Fibroblast of the conjunctiva (primary cell): Measurements from ENCODE around the gene TMEM30A.

Source experiments
- DNase-seq: peaks from one replicate; pipeline ENCODE4 v3.0.0-alpha.2; 2010; ENCODE audit warnings: low read depth

Gene TMEM30A

DNA sequence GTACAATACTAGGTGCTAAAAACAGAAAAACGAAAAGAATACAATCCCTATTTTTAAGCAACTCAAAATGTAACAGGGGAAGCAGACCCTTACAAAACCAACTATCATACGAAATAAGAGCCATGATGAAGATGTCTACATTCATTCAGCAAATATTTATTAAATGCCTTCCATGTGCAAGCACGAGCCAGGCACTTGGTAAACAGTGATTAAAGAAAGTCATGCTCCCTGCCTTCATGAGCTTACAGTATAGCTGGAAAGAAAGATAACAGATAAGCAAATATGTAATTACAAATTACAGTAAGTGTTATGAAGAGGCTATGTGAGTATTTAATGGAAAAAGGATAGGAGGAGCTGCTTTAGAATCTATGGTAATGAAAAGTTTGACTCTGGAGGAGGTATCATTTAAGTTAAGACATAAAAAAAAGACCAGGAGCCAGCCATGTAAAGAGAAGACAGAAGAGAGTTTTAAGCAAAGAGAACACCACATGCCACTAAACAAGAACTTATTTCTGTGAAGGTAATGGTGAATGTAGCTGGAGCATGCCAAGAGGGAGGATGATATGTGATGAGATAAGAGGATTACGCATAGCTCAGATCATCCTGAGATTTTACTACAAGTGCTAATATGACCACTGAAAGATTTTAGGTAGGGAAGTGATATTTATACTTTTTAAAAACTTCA is 21.7 kb downstream of the TMEM30A start:
- DNase-seq = no peak

DNA sequence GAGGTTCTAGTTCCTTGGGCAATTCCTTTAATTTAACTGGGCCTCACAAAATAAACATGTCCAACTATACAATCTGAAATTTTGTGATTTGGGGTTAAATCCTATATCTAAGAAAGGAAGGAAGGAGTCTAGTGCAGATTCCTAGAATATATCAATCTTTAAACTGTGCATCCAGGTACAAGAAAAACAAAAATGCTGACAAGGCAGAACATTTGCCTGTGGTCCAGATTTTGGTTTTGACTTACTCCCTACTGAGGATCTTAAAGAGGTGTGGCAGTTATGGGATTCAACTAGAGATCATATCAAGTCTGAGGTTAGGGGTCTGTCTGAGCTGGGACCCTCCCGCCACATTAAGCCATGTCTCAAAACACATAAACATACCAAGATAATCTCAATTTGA is 23.3 kb downstream of the TMEM30A start:
- no peak for DNase-seq

DNA sequence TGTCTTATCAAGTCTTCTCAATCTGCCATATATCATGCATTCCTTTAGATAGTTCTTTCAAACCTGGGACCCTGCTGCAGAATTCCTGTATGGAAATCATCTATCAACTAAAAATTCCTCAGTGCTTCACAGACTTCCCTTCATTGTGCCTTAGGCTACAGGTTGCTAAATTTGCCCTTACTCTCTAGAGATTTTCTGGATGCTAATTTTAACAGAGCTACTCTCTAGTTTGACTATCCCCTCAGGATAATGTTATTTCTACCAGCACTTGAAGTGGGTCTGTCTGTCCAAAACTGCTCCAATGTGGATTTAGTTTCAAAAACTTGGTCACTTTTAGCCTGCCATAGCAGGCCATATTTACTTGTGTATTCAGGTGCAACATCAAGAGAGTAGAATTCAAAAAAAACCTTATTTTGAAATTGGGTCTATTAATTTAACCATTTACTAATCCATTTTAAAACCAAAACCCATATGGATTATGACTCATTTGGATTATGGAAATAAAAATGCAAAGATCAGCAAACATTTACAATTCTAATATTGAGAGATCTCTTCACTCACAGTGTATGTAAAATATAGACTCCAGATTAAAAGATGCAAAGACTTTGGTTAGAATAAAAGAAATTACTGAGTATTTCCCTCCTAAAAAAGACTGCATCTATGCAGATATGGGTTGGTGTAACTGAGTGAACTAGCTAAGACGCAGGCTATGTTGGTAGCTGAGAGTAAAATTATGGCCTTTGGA is 27.1 kb downstream of the TMEM30A start:
- no peak for DNase-seq

GRCh38 chr6:75250552-75250951 is 34.0 kb downstream of the TMEM30A start:
- no peak for DNase-seq

DNA sequence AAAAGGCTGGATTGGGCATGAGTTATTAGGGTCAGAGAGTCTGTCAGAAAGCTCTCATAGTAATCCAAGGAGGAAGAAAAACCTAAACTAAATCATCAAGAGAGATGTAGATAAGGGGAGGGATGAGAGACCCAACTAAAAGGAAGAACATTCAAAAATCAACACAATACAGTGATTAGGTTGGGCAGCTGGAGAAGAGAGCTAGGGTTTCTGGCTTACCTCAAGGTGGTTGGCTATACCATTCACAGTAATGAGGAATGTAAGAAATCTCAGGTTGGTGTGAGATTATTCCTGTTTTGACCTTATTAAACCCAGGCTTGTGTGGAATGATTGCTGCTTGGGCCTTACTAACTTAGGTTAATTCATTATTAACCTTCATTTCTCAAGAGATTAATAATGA is 34.8 kb downstream of the TMEM30A start:
- no peak for DNase-seq

DNA sequence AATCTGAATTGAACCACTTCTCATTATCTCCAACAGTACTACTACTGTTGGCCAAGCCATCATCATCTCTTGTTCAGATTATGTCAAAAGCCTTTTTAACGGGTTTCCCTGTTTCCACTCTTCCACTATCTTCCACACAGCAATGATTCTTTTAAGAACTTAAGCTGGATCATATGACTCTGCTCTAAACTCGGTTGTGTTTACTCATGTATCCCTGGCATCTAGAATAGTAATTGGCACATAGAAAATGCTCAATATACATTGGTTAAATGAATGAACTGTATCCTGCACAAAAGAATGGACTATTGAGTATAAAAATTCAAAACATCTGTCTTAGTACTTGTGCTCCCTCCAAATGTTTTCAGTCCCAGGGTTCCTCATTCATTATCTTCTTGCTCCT is 38.2 kb downstream of the TMEM30A start:
- DNase-seq = no peak

GRCh38 chr6:75244063-75244584 is 40.5 kb downstream of the TMEM30A start:
- no peak for DNase-seq

GRCh38 chr6:75243333-75244062 is 41.1 kb downstream of the TMEM30A start, which contains the start of gene COX7A2:
TSS of gene COX7A2 (minus strand) at chr6:75243801. CDS start at chr6:75243734, 67 bp downstream.
- peak; percentile 96 for DNase-seq

DNA sequence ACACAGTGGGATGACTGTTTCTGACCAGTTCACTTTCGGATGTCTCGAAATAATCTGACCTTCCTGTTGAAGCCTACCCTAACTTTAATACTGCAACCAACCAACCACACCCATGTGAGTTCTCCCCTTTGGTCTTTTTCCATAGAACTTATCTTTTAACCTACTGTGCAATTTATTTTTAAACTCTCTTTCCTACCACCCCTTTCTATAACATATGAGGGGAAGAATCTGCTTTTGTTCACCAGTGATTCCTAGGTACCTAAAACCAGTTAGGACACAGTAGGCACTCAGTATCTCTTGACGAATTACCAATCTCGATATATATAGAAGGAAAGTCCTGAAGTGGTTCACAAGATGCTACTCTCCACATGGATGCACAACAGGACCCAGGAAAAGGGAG is 48.0 kb downstream of the TMEM30A start:
- no peak for DNase-seq

DNA sequence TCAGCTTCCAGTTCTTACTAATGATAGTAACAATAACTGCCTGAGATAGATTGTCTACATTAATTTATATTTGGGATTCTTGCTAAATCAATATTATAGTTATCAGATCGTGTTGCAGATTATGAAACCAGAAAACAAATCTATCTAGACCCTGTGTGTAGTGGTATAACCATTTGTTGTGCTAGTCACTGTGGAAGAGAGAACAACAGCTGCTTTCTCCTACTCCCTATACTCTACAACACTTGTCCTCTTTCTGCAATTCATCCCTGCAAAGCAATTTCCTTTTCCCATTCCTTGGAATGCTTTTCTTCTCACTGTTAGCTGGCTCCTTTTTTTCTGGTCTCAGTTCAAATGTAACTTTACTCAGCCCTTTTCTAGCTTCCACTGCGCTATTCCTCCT is 49.3 kb downstream of the TMEM30A start:
- DNase-seq = no peak

- no peak for DNase-seq
Observed at GRCh38 chr6:75234126-75234865, 50.3 kb downstream of the TMEM30A start.

DNA sequence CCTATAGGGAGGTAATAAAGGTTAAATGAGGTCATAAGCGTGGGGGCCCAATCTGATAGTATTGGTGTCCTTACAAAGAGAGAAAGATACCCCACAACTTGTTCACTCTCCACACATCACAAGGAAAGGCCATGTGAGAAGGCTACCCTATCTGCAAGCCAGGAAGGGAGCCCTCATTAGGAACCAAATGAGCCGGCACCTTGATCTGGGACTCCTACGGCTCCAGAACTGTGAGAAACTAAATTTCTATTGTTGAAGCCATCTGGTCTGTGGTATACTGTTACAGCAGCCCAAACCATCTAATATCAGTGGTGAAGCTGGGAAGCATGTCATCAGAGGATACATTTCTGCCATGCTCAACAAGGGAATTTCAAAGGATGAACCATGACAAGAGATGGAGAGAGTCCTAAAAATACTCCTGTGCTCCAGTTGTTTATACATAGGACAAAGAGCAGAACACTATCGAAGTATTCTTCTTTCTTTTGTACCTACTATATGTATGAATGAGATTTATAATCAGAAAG is 51.4 kb downstream of the TMEM30A start:
- DNase-seq = no peak

GRCh38 chr6:75230484-75231325 is 53.9 kb downstream of the TMEM30A start:
- peak; percentile 57 for DNase-seq

- DNase-seq = no peak
Observed at GRCh38 chr6:75224303-75224926, 60.2 kb downstream of the TMEM30A start.

GRCh38 chr6:75223428-75223827 is 61.2 kb downstream of the TMEM30A start:
- no peak for DNase-seq

- no peak for DNase-seq
Observed at GRCh38 chr6:75222261-75222660, 62.3 kb downstream of the TMEM30A start.

- DNase-seq = no peak
Observed at GRCh38 chr6:75221116-75221515, 63.5 kb downstream of the TMEM30A start.

DNA sequence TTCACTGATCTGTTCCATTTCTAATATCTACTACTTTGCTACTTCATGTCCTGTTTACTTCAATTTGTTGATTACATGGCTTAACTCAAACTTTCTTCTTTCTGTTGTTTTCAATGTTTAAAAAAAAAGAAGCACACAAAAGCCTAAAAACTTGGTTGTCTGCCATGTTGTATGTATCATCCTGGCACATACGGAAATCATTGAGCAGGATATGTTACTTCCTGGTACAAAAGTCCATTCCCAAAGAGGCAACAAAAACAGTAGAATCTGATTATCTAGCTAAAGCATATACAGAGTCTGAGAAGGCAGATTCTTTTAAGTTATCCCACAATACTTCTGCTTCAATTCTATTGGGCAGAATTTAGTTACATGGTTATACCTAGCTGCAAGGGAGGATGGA is 64.2 kb downstream of the TMEM30A start:
- no peak for DNase-seq

- DNase-seq = no peak
Observed at GRCh38 chr6:75219263-75219662, 65.3 kb downstream of the TMEM30A start.

- DNase-seq = no peak
Observed at GRCh38 chr6:75217193-75217592, 67.4 kb downstream of the TMEM30A start.
